Fibroblast of skin of abdomen (primary cell): ENCODE data around the gene SF1. TPM values are rescaled to one million over a fixed set of nuclear protein-coding genes. Genes with fewer than 3 reads are reported as not detected.
"Not testable (repeated sequence)": the region's sequence is repeated elsewhere in the genome, so short reads cannot be mapped to it uniquely, and the experiment has no call there.

ENCODE experiments used
- DNase-seq: peaks from one replicate; pipeline ENCODE4 v3.0.0-alpha.2; 2013
- polyA plus RNA-seq, 2 experiments: library from polyadenylated mRNA; unstranded; fragments of 120-200 nt; gene quantifications; one replicate each; pipeline ENCODE4 v1.2.1, GENCODE V29; 2013; ENCODE audit not compliant: insufficient read length in 2 of 2

Gene SF1, protein sequence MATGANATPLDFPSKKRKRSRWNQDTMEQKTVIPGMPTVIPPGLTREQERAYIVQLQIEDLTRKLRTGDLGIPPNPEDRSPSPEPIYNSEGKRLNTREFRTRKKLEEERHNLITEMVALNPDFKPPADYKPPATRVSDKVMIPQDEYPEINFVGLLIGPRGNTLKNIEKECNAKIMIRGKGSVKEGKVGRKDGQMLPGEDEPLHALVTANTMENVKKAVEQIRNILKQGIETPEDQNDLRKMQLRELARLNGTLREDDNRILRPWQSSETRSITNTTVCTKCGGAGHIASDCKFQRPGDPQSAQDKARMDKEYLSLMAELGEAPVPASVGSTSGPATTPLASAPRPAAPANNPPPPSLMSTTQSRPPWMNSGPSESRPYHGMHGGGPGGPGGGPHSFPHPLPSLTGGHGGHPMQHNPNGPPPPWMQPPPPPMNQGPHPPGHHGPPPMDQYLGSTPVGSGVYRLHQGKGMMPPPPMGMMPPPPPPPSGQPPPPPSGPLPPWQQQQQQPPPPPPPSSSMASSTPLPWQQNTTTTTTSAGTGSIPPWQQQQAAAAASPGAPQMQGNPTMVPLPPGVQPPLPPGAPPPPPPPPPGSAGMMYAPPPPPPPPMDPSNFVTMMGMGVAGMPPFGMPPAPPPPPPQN
- polyA plus RNA-seq (2013, experiment 1 of 2; ENCODE audit: insufficient read length), result 208 TPM
- 213 TPM for polyA plus RNA-seq (2013, experiment 2 of 2; ENCODE audit: insufficient read length)

DNA sequence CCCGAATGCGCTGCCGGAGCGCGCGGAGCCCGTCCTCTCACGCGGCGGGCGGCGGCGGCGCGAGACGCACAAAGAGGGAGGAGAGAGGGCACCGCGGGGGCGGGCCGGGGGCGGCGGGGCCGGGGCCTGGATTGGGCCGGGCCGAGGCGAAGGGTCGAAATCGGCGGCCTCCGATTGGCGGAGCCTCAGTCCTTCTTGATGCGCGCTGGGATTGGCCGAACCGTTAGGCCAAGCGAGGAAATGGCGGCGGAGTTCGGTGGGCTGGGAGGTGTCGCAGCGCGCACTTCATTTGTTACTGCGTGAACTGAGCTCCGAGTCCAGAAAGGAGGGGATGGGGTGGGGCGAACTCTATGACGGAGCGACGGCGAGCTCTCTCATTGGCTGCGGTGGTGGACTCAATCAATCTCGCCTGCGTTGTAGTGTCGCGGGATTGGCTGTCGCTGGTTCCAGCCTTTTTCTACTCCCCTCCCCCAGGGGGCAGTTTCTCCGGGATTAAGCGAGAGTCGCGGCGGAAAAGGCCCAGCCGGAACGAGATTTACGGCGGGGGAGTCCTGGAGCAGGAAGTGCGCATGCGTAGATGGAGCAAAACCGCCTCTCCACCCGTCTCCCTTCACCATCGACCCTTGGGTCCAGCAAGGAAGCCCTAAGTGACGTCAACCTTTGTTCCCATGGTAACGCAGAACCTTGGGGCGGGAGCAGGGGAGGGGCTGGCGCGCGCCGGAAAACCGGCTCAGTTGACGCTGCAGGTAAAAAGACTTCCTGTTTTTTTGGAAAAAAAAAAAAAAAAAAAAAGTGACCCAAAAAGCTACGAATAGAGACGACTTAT is at the start of gene SF1:
SF1 (minus strand) TSS at position 70 of the 826 bp plus-strand sequence. CDS start 150 bp downstream, outside the sequence.
- peak; percentile 100 for DNase-seq

DNA sequence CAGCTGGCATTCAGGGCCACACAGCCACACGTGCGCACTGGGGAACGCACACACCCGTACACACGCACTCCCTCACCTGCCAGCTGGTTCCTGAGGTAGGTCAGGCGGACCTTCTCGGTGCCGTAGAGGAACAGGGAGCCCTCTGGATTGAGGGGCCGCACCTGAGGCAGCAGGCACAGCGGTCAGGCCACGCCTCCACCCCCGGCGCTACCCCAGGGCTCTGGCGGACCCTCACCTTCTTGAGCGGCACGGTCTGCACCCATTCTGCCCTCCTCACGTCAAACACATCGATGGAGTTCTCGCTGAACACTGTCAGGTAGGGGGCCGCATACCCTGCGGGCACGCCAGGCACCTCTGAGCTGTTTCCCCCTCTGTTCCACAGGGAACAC is 49.1 kb upstream of the SF1 start:
- no peak for DNase-seq

DNA sequence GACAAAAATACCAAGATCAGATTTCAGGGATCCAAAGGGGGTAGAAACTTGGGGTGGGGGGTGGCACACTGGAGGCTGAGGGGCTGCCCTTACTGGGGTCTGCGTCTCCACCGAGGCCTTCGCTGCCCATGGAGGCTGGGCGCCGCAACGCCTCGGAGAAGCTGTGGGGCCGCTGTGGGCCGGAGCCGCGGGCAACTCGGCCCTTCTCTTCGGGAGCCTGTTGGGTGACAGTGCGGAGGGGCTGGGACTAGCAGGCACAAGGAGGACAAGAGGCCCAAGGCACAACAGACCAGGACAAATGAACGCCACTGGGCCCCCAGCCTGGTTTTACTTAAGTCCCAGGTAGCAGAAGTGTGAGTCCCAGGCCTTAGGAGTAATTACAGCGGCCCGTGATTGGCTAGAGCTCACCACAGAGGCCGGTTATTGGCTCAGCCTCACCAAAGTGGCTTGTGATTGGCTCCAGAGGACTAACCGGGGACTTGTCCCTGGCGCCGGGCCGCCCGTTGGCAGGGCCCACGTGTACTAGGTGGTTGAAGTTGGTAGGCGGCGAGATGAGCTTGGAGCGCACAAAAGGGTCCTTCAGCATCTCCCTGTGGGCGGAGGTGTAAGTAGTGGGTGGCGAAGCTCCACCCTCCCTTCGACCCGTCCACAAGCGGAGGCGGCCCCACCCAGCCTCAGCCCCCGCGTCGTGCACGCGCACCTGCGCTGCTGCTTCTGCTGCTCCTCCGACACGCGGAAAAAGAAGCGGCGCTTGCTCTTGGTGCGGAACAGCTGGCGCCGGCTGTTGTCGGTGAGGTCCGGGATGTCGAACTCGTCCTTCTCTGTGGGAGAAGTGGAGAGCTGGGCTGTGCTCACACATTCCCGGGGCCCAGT is 48.5 kb upstream of the SF1 start:
- no peak for DNase-seq

DNA sequence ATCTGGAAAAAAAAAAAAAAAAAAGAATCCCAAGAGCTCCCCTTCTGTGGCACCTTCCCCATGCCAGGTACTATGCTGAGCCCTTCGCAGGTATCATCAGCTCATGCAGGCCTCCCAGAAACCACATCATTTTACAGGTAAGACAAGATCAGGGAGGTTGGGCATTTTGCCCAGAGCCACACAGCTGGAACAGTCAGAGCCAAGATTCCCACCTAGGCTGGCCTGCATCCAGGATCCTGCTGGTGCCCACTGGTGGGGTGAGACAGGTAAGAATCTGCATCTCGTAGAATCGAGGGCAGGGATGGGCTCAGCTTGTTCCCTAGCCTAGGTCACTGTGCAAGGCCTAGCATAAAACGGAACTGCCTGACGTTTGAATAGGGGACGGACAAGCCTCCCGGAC is 47.7 kb upstream of the SF1 start:
- DNase-seq, result no peak

DNA sequence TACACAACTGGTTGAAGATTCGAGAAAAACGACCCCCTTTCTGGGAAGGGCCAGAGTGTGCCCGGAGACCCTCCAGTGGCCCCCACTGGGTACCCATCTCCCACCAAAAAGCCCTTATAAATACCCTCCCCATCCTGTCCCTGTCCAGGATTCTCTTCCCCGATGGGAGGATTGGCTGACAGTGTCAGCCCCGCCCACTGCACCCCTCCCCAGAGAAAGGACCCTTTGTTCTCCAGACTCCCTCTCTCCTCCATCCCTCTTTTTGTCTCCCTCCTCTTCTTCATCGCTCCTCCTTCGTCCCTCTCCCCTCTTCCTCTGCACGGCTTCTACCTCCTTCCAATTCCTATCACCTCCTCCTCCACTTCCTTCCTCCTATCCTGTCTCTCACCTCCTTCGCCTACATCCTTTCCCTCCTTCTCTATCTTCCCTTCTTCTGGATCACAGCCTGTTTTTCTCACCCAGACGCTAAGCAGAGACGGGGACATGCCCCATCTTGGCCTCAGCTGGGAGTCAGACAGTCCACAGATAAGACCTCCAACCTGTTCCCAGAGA is 45.3 kb upstream of the SF1 start:
- no peak for DNase-seq

DNA sequence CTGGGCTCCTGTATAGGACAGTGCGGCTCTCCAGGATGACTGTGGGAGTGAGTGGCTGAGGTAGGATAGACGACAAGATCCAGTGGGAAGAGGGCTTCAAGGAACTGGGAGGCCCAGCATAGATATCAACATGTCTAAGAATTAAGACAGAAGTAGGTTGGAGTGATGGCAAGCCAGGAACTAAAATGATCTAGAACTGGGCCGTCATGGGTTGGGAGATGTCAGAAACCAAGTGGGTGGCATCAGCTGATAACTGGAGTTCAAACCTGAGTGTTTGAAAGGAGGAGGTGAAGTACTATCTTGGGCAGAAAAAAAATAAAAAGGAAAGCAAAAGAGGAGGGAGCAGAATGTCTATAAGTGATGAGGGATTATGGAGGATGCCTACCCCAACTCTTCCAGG is 39.1 kb upstream of the SF1 start:
- DNase-seq, result no peak

DNA sequence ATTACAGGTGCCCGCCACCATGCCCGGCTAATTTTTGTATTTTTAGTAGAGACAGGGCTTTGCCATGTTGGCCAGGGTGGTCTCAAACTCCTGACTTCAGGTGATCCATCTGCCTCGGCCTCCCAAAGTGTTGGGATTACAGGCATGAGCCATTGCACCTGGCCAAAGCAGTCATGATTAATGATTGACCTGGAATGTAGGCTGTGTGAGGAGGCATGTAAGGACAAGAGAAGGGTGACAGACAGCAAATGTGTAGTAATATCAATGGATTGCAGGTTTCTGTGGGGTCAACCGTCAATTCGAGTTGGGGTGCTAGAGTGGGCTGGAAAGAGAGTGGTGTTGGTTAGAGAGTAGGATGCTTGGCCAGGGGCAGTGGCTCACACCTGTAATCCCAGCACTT is 37.1 kb upstream of the SF1 start:
- not testable (repeated sequence) for DNase-seq

DNA sequence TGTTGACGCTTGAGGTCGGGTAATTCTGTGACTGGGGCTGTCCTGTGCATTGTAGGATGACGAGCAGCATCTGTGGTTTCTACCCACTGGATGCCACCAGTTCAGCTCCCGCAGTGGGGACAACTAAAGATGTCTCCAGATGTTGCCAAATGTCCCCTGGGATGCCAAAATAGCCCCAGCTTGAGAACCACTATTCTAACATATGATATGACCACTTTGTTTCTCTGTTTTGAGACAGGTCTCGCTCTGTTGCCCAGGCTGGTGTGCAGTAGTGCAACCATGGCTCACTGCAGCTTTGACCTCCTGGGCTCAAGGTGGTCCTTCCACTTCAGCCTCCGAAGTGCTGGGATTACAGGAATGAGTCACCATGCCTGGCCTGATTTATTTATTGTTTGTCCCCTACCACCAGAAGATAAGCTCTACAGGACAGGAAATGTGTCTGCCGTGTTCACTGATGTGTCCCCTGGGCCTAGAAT is 36.4 kb upstream of the SF1 start:
- no peak for DNase-seq

DNA sequence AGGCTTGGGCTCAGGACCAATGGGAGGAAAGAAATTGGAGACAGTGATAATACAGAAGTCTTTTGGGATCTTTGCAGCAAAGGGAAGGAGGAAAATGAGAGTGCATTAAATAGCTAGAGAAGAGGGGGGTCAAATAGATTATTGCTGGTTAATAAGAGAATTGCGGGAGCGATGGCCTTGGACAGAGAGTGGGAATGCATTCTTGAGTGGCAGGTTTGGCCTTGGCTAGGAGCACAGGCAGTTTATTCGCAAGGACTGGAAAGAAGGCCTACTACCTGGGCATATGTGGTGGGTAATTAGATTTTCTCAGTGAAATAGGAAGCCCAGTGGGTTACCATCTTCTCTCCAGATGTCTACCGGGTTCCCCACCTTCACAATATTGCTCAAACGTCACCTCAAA is 35.5 kb upstream of the SF1 start:
- DNase-seq, result no peak

DNA sequence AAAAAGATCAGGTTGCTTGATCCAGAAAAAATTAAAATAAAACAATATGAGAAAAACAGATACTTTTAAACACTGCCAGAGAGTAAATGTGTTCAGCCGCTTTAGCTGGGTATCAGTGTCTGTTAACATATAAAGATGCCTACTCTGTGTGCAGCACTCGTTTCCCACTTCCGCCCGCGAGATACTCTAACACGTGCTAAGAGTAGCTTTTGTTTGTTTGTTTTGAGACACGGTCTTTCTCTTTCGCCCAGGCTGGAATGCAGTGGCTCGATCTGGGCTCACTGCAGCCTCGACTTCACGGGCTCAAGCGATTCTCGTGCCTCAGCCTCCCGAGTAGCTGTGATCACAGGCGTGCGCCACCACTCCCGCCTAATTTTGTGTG is 32.5 kb upstream of the SF1 start:
- no peak for DNase-seq

DNA sequence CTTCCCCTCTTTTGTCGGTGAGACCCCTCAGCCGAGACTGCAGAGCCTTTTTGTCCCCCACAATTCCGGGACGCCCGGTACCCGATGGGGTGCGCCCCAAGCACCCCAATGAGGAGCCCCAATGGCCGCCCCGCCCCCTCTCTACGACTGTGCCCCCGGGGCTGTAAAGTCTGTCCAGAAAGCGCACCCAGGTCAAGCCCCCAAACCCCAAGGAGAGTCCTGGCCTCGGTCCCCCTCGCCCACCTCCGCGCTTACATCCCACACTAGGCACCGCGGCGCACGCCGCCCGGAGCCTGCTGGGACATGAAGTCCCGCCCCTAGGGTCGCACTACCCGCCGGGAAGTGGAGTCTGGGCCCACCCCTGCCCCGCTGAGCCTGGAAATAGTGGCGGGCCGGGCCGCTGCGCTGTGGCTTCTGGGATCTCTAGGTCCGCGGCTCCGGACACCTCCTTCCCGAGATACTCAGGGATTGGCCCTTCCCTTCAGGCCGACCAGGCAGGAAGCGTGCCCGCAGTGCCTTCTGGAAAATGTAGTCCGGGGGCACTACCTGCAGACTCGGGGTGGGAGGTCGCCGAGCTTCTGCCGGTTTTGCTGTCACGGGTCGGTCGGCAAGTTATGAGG is 32.0 kb upstream of the SF1 start, which contains the start of gene MEN1:
MEN1 (minus strand) TSS at position 281 of the 620 bp plus-strand sequence. CDS start 442 bp downstream, outside the sequence.
- peak; percentile 96 for DNase-seq

DNA sequence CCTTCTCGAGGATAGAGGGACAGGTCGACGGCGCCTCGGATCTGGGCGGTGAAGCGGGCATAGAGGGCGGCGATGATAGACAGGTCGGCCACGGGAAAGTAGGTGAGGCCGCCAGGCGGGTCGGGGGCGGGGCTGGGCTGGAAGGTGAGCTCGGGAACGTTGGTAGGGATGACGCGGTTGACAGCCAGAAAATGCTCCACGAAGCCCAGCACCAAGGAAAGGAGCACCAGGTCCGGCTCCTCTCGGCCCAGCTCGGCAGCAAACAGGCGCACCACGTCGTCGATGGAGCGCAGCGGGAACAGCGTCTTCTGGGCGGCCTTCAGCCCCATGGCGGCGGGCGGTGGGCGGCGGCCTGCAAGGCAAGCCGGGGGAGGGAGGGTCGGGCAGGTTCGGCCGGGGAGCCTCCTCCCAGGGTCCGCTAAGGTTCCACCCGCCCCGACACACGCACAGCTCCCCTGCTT is 31.5 kb upstream of the SF1 start:
- no peak for DNase-seq

DNA sequence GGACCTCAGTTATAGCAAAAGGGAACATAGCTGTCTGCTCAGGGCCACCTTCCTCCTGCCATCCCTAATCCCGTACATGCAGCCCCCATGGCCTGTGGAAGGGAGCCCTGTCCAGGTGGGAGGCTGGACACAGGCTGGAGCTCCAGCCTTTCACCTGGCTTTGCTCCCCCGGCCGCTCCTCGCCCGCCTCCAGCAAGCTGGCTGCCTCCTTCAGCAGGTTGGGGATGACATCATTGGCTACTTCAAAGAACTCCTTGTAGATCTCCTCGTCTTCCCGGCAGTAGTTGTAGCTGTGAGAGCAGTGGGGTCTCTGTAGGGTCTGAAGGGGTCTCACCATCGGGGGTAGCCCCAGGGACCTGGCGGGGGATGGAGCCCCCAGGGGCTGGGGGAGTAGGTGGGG is 27.1 kb upstream of the SF1 start:
- DNase-seq, result no peak

DNA sequence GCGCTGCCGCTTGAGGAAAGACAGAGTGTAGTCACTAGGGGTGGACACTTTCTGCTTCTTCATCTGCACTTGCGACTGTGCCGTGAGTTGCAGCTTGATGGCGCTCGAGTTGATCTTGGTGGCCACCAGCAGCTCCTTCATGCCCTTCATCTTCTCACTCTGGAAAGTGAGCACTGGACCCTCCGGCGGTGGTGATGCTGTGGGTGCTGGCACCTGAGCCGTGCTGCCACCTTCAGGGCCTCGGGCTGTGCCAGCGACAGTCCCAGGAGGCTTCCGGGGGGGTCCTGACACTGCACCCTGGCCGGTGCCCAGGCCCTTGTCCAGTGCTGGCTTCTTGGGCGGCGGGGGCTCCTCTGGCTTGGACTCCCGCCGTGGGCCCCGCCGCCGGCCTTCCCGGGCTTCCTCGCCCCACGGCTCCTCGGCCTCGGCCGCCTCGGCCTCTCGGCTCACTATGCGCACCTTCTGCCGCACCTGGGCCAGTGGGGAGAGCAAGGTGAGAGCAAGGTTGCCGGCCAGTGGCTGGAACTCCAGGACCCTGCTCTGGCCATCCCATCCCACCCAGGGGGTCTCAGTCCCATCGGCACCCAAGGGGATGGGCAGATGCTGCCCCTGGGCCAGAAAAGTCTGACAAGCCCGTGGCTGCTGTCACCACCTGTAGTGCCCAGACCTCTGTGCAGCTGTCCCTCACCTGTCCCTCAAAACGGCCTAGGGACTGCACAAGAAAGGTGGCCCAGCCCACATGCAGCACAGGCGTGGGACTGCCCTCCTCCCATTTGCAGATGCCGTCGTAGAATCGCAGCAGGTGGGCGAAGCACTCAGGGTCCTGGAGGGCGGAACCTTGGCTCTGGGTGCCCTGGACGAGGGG is 26.2 kb upstream of the SF1 start:
- DNase-seq, result no peak

DNA sequence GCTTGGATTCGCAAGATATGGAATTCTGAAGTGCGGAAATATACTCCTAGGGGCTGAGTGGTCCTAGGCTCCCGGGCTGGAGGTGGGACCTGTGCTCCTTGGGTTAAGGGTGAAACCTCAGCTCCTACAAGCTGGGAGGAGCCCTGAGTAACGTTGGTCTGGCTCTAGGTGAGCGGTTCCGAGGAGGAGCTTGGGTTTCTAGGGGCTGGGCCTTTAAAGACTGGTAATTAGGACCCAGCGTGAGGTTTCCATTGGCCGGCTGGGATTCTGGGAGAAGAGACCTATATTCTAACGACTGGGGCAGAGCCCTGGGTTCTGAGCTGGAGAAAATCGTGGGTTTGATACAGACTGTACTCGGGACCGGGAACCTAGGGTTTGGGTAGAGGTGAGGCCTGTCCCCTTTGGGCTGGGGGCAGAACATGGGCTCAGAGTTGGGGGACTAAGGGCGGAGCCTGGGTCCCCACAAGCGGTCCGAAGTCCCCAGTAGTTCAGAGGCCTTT is 25.6 kb upstream of the SF1 start:
- no peak for DNase-seq

DNA sequence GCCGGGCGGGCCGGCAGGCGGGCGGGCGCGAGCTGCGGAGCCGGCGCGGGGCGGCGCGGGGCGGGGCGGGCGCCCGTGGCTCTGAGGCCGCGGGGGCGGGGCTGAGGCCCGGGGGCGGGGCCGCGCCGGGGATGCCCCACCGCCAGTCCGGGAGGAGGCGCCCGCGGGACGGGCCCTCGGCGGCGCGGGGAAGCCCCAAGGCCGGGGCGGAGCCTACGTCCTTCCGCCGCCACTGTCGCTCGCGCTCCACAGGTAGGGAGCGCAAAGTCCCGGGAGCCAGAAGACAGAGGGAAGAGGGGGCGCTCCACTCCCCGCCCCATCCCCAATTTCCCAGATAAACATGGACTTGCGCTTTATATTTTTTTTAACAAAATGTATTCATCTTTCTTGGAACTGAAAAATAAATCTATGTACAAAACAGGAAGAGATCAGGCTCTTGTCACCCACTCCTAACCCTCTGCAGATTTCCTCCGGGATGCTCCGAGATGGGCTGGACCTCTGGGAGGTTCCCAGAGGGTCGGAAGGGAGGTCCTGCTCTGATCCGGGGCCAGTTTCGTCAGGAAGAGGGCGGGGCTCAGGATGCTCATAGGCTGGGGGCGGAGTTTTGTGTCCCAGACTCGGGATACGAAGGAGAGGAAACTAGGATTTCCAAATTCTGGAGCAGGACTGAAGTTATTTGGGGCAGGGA is 25.0 kb upstream of the SF1 start, which contains the start of gene MAP4K2:
MAP4K2 (minus strand) TSS at position 57 of the 688 bp plus-strand sequence. CDS start 65 bp downstream, outside the sequence.
- peak; percentile 84 for DNase-seq

DNA sequence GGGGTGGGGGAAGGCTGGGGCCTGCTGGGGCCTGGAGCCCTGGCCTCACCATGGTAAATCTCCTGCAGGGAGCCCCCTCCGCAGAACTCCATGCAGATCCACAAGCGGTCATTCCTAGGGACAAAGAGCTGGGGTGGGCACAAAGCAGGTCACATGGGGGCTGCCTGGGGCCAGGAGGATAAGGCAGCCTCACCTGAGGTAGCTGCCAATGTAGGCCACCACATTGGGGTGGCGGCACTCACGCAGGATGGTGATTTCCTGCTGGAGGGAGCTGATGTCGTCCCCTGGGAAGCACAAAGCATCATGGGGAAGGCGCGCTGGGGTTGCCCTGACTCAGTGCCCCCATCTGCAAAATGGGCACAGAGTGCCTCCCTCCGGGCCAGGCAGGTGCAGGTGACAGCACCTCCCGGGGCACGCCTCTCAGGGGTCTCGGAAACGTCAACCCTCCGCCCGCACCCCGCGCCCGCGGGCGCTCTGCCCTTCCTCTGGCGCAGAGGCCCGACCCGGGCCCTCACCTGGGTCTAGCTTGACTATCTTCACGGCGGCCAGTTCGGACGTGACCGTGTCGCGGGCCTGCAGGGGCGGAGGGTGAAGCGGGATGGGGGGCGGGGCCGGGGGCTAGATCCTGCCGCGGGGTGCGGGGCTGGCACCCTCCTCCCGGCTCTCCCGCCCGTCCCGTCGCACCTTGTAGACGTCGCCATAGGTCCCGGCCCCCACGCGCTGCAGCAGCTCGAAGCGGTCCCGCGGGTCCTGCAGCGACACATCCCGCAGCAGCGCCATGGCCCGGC is 24.2 kb upstream of the SF1 start:
- DNase-seq, result no peak
